ENCODE data around the gene GARIN5B.

Gene GARIN5B

DNA sequence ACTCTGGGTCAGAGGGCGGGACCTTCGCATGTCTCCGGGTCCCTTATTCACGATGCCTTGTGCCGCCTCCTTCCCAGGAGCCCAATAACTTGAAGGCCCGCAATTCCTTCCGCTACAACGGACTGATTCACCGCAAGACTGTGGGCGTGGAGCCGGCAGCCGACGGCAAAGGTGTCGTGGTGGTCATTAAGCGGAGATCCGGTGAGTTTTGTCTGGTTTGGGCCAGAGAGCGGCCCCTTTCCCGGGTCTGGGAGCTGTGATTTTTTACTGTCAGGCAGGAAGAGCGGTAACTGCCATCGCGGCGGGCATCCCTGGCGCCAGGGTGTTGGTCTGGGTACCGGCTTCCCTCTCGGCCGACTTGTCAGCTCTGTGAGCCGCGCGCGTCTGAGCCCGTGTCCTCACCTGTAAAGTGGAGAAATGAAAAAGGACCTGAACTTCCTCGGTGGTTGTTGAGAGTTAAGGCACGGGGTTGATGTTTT lies 23.5 kb upstream of the GARIN5B start:
- TF ChIP-seq, protein P1, sequence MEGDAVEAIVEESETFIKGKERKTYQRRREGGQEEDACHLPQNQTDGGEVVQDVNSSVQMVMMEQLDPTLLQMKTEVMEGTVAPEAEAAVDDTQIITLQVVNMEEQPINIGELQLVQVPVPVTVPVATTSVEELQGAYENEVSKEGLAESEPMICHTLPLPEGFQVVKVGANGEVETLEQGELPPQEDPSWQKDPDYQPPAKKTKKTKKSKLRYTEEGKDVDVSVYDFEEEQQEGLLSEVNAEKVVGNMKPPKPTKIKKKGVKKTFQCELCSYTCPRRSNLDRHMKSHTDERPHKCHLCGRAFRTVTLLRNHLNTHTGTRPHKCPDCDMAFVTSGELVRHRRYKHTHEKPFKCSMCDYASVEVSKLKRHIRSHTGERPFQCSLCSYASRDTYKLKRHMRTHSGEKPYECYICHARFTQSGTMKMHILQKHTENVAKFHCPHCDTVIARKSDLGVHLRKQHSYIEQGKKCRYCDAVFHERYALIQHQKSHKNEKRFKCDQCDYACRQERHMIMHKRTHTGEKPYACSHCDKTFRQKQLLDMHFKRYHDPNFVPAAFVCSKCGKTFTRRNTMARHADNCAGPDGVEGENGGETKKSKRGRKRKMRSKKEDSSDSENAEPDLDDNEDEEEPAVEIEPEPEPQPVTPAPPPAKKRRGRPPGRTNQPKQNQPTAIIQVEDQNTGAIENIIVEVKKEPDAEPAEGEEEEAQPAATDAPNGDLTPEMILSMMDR (IDR thresholded peaks at IDR 0.05), result no peak
- H3K27ac ChIP-seq, result peak overlapping the region; percentile 94
- H3K27me3 ChIP-seq (ENCODE audit: control insufficient read depth, insufficient read depth, low read length), result no peaks in the 10 kb centered on the region
- H3K9me3 ChIP-seq (ENCODE audit: control insufficient read depth, low read length), result no peaks in the 10 kb centered on the region
- H3K4me3 ChIP-seq (ENCODE audit: low read depth, low read length), result peak overlapping the region; percentile 72
- H3K4me1 ChIP-seq, result peaks cover 20% of the 10 kb centered on the region
- H3K4me2 ChIP-seq (ENCODE audit: low read length), result peak overlapping the region; percentile 87
- no peaks in the 10 kb centered on the region for H3K36me3 ChIP-seq (ENCODE audit: control insufficient read depth, insufficient read depth, low read length)
- H2AFZ ChIP-seq, result peak overlapping the region; percentile 79
- H3K79me2 ChIP-seq, result peaks cover 32% of the 10 kb centered on the region
- H3K9ac ChIP-seq, result peak overlapping the region; percentile 97

DNA sequence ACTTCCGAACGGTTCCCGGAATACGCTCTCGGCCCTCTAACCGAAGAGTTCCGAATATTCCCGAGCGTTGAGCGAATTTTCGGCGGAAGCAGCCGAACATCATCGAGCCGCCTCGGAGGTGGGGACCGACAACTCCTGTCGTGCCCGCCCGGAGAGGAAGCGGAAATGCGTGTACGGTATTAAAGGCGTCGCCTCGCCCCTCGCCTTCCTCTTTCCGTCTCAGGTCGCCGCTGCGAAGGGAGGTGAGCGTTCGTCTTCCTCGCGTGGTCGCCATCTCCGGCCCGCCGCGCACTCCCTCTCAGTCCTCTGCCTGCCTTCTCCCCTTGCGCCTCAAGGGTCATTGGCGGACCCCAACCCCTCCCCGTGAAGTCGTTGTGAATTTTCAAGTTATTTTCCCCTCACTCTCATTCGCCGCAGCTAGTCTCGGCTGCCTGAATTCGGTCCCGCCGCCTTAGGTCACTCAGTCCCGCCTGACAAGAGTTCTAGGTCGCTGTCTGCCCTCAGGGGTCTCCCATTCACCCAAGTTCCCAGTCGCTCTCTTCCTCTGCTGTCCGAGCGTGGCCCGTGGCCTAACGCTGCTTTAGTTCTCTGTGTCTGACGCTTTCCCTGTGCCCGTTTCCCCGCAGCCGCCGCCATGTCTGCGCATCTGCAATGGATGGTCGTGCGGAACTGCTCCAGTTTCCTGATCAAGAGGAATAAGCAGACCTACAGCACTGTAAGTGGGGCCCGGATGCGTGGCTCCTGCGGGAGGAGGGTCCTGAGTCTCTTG lies 22.8 kb upstream of the GARIN5B start, which contains the start of gene RPL28:
Gene RPL28 (plus strand): TSS at position 209 of the 769 bp plus-strand sequence. CDS start 426 bp downstream, at position 635.
- TF ChIP-seq, protein P1 (IDR thresholded peaks at IDR 0.05), result no peak
- Histone ChIP-seq H3K9ac (peak within 1 kb of the TSS; percentile 97), H3K27me3 (ENCODE audit: control insufficient read depth, insufficient read depth, low read length) (no peaks in the 10 kb centered on the region), H3K4me1 (peaks cover 20% of the 10 kb centered on the region), H3K79me2 (peaks cover 32% of the 10 kb centered on the region), H3K27ac (peak within 1 kb of the TSS; percentile 94), H3K4me3 (ENCODE audit: low read depth, low read length) (peak within 1 kb of the TSS; percentile 72), H3K9me3 (ENCODE audit: control insufficient read depth, low read length) (no peaks in the 10 kb centered on the region), H3K36me3 (ENCODE audit: control insufficient read depth, insufficient read depth, low read length) (no peaks in the 10 kb centered on the region), H2AFZ (peak within 1 kb of the TSS; percentile 79), H3K4me2 (ENCODE audit: low read length) (peak within 1 kb of the TSS; percentile 87)

- H3K4me1 ChIP-seq, result peaks cover 20% of the 10 kb centered on the region
These were observed 22.1 kb upstream of the GARIN5B start for GRCh38 chr19:55384920-55385723.

GRCh38 chr19:55384131-55384919 lies 21.3 kb upstream of the GARIN5B start, which contains the start of gene TMEM238:
TSS of gene TMEM238 (minus strand) at chr19:55384292. CDS start at chr19:55384259, 33 bp downstream.
- Histone ChIP-seq H3K4me1 (peaks cover 20% of the 10 kb centered on the region), H2AFZ (peak within 1 kb of the TSS; percentile 82), H3K27ac (peak within 1 kb of the TSS; percentile 94), H3K27me3 (ENCODE audit: control insufficient read depth, insufficient read depth, low read length) (no peaks in the 10 kb centered on the region), H3K9ac (peak within 1 kb of the TSS; percentile 69), H3K4me2 (ENCODE audit: low read length) (peak within 1 kb of the TSS; percentile 87), H3K36me3 (ENCODE audit: control insufficient read depth, insufficient read depth, low read length) (no peaks in the 10 kb centered on the region), H3K4me3 (ENCODE audit: low read depth, low read length) (peak within 1 kb of the TSS; percentile 72), H3K79me2 (peaks cover 29% of the 10 kb centered on the region), H3K9me3 (ENCODE audit: control insufficient read depth, low read length) (no peaks in the 10 kb centered on the region)
- TF ChIP-seq, protein P1 (IDR thresholded peaks at IDR 0.05), result no peak

More at GRCh38 chr19:55384920-55385723, 22.1 kb upstream of the GARIN5B start:
- H3K27ac ChIP-seq, result peak overlapping the region; percentile 94
- no peaks in the 10 kb centered on the region for H3K9me3 ChIP-seq (ENCODE audit: control insufficient read depth, low read length)
- peaks cover 29% of the 10 kb centered on the region for H3K79me2 ChIP-seq
- H3K9ac ChIP-seq, result peak overlapping the region; percentile 69
- peak overlapping the region; percentile 87 for H3K4me2 ChIP-seq (ENCODE audit: low read length)
- no peaks in the 10 kb centered on the region for H3K27me3 ChIP-seq (ENCODE audit: control insufficient read depth, insufficient read depth, low read length)
- H2AFZ ChIP-seq, result peak overlapping the region; percentile 75
- TF ChIP-seq, protein P1 (IDR thresholded peaks at IDR 0.05), result peak; percentile 1
- no peaks in the 10 kb centered on the region for H3K36me3 ChIP-seq (ENCODE audit: control insufficient read depth, insufficient read depth, low read length)
- peak overlapping the region; percentile 72 for H3K4me3 ChIP-seq (ENCODE audit: low read depth, low read length)
